CD1c-positive myeloid dendritic cell (primary cell): ENCODE results near the gene FAF1.
A peak's percentile ranks its signal among the peaks of the same experiment; 100 is the strongest.
"Not testable (repeated sequence)": the region's sequence is repeated elsewhere in the genome, so short reads cannot be mapped to it uniquely, and the experiment has no call there.

Experiments
- DNase-seq: peaks from one replicate; pipeline ENCODE4 v3.0.0-alpha.2; 2016; ENCODE audit errors: extremely low spot score

The FAF1 gene

GRCh38 chr1:50959913-50960844 lies at the start of gene FAF1:
TSS of gene FAF1 (minus strand) at chr1:50960267. CDS start at chr1:50959811, 456 bp downstream.
- DNase-seq = peak; percentile 98

- no peak for DNase-seq
Measured at GRCh38 chr1:51009381-51009780, 49.3 kb upstream of the FAF1 start.

GRCh38 chr1:51005549-51005948 lies 45.5 kb upstream of the FAF1 start:
- DNase-seq = not testable (repeated sequence)

- DNase-seq = no peak
Measured at GRCh38 chr1:51002516-51002915, 42.4 kb upstream of the FAF1 start.

GRCh38 chr1:51000651-51001050 lies 40.6 kb upstream of the FAF1 start:
- DNase-seq = no peak

- DNase-seq = no peak
Measured at GRCh38 chr1:51000160-51000559, 40.1 kb upstream of the FAF1 start.

GRCh38 chr1:50999375-50999774 lies 39.3 kb upstream of the FAF1 start:
- not testable (repeated sequence) for DNase-seq

GRCh38 chr1:50996083-50996482 lies 36.0 kb upstream of the FAF1 start:
- no peak for DNase-seq

GRCh38 chr1:50995651-50996050 lies 35.6 kb upstream of the FAF1 start:
- no peak for DNase-seq

- DNase-seq = no peak
Measured at GRCh38 chr1:50994997-50995396, 34.9 kb upstream of the FAF1 start.

GRCh38 chr1:50993645-50994044 lies 33.6 kb upstream of the FAF1 start:
- no peak for DNase-seq

GRCh38 chr1:50992532-50993318 lies 32.7 kb upstream of the FAF1 start:
- DNase-seq = no peak

- DNase-seq = no peak
Measured at GRCh38 chr1:50989694-50990093, 29.6 kb upstream of the FAF1 start.

- DNase-seq = no peak
Measured at GRCh38 chr1:50986653-50987052, 26.6 kb upstream of the FAF1 start.

- no peak for DNase-seq
Measured at GRCh38 chr1:50985094-50985493, 25.0 kb upstream of the FAF1 start.

- DNase-seq = no peak
Measured at GRCh38 chr1:50983219-50983802, 23.2 kb upstream of the FAF1 start.

- no peak for DNase-seq
Measured at GRCh38 chr1:50982611-50983010, 22.5 kb upstream of the FAF1 start.

GRCh38 chr1:50981741-50982140 lies 21.7 kb upstream of the FAF1 start:
- no peak for DNase-seq

GRCh38 chr1:50980505-50980904 lies 20.4 kb upstream of the FAF1 start:
- DNase-seq = no peak

- no peak for DNase-seq
Measured at GRCh38 chr1:50979937-50980336, 19.9 kb upstream of the FAF1 start.

GRCh38 chr1:50978852-50979781 lies 19.1 kb upstream of the FAF1 start:
- DNase-seq = peak; percentile 4
